GM18511 (cell line): ENCODE measurements around the gene TTC27.

Source experiments
- ATAC-seq: cut with Tn5 transposase; IDR thresholded peaks from one replicate; pipeline ENCODE4 v1.9.1; 2021; ENCODE audit warnings: mild to moderate bottlenecking, moderate library complexity; ENCODE audit not compliant: unreplicated experiment

Gene TTC27

DNA sequence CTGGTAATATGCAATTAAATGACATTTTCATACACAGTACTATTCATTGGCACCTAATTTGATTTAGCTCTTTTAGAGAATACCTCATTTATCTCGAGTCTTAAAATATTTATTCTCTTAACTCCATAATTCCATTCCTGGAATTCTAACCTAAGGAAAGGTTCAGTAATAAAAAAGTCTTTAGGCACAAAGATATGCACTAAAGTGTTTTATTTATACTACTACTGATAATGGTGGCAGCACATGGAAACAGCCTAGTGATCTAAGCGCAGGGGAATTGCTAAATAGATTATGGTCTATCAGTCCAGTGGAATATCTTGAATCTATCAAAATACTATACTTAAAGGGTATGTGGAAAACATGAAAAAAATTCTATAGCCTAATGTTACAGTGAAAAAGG is 176.4 kb downstream of the TTC27 start:
- no peak for ATAC-seq

DNA sequence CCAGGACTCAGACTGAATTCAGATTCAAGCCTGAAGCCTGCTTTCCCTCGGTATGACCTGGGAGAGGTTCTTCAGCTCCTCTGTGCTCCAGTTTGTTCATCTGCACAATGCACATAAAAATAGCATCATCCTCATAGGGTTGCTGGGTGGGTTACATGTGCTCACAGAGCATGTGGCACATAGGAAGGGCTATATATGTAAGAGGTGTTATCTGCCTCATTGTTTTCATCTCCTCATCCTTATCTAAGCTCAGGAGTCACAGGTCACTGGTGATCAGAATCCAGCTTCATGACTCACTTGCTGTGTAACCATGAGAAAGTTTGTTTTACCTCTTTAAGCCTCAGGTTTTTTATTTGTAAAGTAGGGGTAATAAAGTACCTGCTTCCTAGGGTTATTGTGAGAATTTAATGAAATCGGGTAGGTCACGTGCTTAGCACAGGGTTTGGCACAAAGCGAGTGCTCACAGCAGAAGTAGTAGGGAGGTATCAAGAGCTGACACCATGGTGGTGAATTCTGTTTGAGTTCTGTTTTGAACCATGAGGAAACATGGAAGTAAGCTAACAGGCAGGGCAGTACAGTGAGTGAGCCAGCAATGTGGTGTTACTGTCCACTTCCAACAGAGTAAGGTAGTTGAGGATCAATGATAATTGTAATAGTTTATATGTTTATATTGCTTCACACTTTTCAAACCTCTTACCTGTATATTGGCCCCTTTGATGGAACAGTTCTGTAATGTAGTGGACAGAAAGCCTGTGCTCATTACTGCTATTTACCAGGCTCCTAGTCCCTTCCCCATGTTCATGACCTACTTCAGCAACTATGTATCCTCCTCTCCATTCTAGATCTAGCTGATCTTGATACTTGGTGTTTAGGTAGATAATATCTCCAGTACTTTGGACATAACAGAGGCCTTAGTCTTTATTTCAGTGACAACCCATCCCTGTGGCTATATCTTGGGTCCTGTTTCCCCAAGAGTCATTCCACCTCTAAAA is 177.6 kb downstream of the TTC27 start:
- ATAC-seq, result no peak

- ATAC-seq, result no peak
These were observed 179.0 kb downstream of the TTC27 start for GRCh38 chr2:32806857-32807256.

GRCh38 chr2:32807662-32808061 is 179.8 kb downstream of the TTC27 start:
- no peak for ATAC-seq

- no peak for ATAC-seq
These were observed 183.2 kb downstream of the TTC27 start for GRCh38 chr2:32810909-32811495.

DNA sequence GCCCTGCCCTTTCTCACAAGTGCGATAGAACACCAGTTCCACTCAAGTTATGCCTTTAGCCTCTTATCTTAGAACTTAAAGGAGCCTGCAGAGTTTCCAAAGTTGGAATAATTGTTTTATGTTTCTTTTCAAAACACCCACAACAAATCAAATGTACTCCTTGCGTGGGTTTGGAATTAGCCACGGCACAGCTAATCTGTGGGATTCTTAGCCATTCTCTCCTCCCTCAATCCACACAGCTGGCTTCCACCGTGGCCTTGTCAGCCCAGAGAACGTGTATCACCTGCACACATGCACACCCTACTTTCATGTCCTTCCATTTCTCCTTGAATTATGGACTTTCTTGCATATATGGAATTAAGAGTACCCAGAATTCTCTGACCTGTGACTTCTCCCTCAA is 183.8 kb downstream of the TTC27 start:
- no peak for ATAC-seq

- ATAC-seq, result no peak
These were observed 184.5 kb downstream of the TTC27 start for GRCh38 chr2:32812316-32812715.

GRCh38 chr2:32820088-32820487 is 192.2 kb downstream of the TTC27 start:
- ATAC-seq, result no peak

GRCh38 chr2:32820701-32821100 is 192.9 kb downstream of the TTC27 start:
- ATAC-seq, result no peak

DNA sequence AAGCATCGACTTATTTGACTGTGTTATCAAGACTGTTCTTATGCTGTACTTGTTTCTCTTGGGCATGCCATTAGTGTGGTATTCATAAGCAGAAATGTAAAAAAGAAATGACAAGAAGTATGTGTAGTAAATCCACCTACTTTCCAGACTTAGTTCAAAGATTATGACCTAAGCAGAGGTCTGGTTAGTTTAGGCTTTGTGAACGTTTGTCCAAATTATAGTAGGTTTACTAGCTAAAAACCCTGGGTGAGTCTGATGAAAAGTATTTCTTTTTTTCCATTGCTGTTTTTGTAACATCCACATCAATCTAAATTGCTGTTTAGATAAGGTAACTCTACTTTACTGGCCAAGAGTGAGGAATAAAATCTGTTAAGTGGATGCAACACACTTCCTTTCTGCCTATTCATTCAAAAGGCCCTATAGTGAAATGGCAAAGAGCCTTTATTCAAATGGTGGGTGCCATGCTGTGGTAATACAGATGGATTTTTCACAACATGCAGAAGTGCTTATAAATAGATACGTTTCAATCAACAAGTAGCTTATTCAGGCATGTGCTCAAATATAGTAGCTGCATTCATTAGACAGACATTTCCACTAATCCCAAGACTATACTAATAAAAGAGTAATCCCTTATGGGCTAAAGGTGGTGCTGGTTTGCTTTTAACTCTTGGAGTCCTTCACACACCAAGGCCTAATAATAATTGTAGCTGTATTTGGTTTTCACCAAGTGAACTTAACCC is 196.4 kb downstream of the TTC27 start:
- ATAC-seq, result no peak

DNA sequence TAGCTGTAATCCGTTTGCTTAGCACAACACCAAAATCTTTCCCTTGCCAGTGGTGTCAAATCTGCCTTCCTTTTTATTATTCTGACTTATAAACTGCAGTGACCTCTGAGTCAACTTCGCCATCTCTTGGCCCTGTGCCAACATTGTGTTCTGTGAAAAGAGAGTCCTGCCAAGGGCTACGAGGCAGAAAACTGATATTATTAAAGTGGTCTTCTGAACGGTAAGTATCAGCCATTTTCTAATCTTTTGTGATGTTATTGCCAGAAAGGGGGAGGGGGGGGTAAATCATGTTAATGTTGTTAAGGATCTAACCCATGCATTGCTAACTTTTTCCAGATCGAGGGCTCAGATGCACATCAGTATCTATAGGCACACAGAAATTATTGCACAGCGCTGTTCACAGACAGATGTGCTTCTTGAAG is 197.5 kb downstream of the TTC27 start:
- ATAC-seq, result no peak

DNA sequence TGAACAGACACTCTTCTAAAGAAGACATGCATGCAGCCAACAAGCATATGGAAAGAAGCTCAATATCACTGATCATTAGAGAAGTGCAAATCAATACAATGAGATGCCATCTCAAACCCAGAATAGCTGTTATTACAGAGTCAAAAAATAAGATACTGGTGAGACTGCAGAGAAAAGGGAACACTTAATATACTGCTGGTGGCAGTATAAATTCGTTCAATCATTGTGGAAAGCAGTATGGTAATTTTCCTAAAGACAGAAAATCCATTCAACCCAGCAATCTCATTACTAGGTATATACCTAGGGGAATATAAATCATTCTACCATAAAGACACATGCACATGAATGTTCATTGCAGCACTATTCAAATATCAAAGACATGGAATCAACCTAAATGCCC is 202.3 kb downstream of the TTC27 start:
- ATAC-seq, result no peak

GRCh38 chr2:32832821-32833220 is 205.0 kb downstream of the TTC27 start:
- ATAC-seq, result no peak

- no peak for ATAC-seq
These were observed 205.9 kb downstream of the TTC27 start for GRCh38 chr2:32833709-32834108.

GRCh38 chr2:32835148-32835547 is 207.3 kb downstream of the TTC27 start:
- peak; percentile 75 for ATAC-seq

- no peak for ATAC-seq
These were observed 209.1 kb downstream of the TTC27 start for GRCh38 chr2:32836933-32837332.

- ATAC-seq, result peak; percentile 73
These were observed 210.6 kb downstream of the TTC27 start for GRCh38 chr2:32838418-32838817.

GRCh38 chr2:32838949-32839348 is 211.1 kb downstream of the TTC27 start:
- no peak for ATAC-seq

DNA sequence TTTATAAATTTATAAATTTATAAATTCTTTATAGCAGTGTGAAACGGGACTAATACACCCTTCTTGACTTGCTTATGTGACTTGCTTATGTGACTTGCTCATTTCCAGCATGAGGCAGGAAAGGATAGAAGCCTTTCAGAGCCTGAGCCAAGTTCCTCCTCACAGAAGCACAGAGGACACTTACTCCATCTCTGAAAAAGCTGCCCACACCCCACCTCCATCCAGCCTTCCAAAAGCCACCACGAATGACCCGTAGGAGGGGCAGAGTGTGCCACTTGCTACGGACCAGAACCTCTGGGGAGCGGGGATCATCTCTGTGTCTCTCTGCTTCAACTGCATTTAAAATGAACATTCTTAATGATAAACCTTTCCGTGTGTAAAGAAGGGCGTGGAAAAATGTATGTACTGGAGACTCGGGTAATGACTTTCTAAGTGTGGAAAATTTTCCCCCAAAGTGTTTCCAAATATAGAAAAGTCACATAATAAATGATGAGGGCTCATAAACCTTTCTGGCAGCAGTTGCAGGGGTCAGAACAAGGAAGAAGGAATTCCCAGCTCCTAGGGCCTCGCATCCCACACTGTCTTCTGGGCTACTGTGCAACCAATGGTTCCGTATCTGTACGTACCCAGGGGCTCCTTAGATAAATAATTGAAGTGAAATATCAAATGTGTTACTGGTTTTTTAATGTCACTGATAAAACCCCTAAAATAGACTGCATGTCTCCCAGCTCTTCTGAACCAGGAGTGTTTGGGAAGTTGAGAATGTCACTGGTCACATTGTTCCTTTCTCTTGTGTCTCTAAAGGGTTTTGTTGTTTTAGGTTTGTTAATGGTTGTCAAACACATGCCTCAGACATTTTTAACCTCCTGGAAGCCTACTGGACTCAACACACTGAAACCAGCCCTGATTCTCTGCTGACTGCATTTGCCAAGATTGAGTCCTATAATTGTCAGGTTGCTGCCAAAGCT is 214.4 kb downstream of the TTC27 start:
- ATAC-seq, result no peak

GRCh38 chr2:32843699-32844098 is 215.8 kb downstream of the TTC27 start:
- no peak for ATAC-seq
